Measurements from ENCODE around the gene DENND1A.

GRCh38 chr9:123528501-123528900 is 401.4 kb downstream of the DENND1A start:
- TF ChIP-seq CTCF (conservative IDR thresholded peaks at IDR 0.05; ENCODE audit: low read depth, low read length) = no peak
- TF ChIP-seq EZH2phosphoT487 (IDR thresholded peaks at IDR 0.05; ENCODE audit: borderline replicate concordance, low read length) = no peak
- TF ChIP-seq EZH2 (IDR thresholded peaks at IDR 0.05; ENCODE audit: low read length, unreplicated experiment) = no peak

Data from PC-3 (cell line).